ENCODE results near the gene TRIM65. TPM values are rescaled to one million over a fixed set of nuclear protein-coding genes. Genes with fewer than 3 reads are reported as not detected.

TRIM65 gene
- total and polyA plus RNA-seq, 5 experiments from 2014 or later = 13.4 to 40.9 (median 31.8) TPM

DNA sequence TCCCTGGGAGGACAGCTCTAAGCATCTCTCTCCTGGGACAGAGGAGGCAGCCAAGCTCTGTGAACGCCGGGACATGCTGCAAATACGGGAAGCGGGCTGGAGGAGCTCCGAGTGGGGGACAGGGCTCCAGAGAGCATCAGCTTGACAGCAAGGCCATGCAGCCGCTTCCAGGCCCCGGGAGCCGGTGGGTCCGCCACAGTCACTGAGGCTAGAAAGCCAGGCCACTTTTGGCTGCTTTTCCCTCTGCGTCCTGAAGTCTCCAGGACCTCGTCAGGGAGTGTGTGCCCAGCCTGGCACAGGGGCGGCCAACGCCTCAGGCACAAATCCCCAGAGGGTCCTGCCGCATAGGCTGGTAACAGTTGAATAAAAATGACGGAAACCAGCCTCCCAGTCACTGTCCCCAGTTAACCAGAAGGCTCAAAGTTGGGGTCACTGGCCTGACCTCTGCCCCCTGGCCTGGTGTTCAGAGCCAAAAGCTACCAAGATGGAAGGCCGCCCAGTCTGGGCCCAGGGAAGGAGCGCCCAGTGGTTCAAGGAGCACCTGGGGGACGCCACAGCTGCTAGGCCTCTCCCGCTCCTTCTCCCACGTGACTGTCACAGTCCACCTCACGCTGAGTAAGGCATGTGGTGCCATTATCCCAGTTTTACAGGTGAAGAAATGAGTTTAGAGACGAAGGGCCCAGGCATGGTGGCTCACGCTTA, 3.2 kb upstream of the TRIM65 start:
- POLR2A ChIA-PET = interaction anchor here (0.5 to 9.7 kb wide), 7 partner anchors 9 to 500 kb away, joined by 3 to 192 read pairs (median 3); partner anchors contain the start of genes TRIM47 and WBP2
- peaks cover 12 to 29% (median 24%) of the 10 kb centered on the region in 4 donors for H3K4me1 Mint-ChIP-seq
- no peaks in the 10 kb centered on the region for H3K9me3 Mint-ChIP-seq
- no peak for ATAC-seq
- H3K27ac Mint-ChIP-seq = peak overlapping the region in 2 of 10 donors; percentile 41 to 82
- H3K36me3 Mint-ChIP-seq = peaks cover 0 to 37% (median 1%) of the 10 kb centered on the region in 3 donors
- no peak for DNase-seq
- H3K4me3 Mint-ChIP-seq = peak overlapping the region in 1 of 10 donors; percentile 30
- no peaks in the 10 kb centered on the region for H3K27me3 Mint-ChIP-seq

DNA sequence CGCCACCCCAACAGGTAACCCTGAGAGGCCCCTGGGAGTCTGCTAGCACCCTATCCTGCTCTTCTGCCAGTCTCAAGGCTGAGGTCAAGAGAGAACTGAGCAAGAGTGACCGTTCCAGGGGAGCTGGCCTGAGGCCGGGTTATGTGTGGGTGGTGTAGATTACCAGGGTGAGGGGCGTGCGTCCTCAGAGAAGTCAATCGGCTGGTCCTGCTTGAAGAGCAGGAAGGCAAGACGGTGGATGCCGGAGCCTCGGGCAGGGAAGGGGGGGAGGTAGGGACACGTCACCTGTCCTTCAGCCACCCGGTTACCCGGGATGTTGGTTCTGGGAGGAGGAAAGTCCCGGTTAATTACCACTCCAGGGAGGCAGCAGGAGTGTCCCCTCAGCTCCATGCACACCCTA, 2.6 kb upstream of the TRIM65 start:
- POLR2A ChIA-PET = interaction anchor here (0.5 to 9.7 kb wide), 6 partner anchors 10 to 500 kb away, joined by 3 to 192 read pairs (median 3); partner anchors contain the start of genes TRIM47 and WBP2
- peak overlapping the region in 1 of 10 donors; percentile 45 for H3K4me3 Mint-ChIP-seq
- H3K4me1 Mint-ChIP-seq = peaks cover 14 to 31% (median 25%) of the 10 kb centered on the region in 4 donors
- H3K9me3 Mint-ChIP-seq = no peaks in the 10 kb centered on the region
- peak overlapping the region in 2 of 10 donors; percentile 41 to 82 for H3K27ac Mint-ChIP-seq
- ATAC-seq (no peak), DNase-seq (no peak)
- H3K36me3 Mint-ChIP-seq = peaks cover 0 to 37% (median 1%) of the 10 kb centered on the region in 3 donors
- H3K27me3 Mint-ChIP-seq = no peaks in the 10 kb centered on the region

GRCh38 chr17:75898791-75899190, 2.0 kb upstream of the TRIM65 start:
- ATAC-seq (no peak), DNase-seq (no peak)
- Mint-ChIP-seq H3K27me3 (no peaks in the 10 kb centered on the region), H3K4me1 (peaks cover 17 to 33% (median 26%) of the 10 kb centered on the region in 4 donors), H3K4me3 (peak overlapping the region in 3 of 10 donors; percentile 1 to 75 (median 43)), H3K27ac (peak overlapping the region in 1 of 10 donors; percentile 34), H3K36me3 (peaks cover 0 to 37% (median 1%) of the 10 kb centered on the region in 3 donors), H3K9me3 (no peaks in the 10 kb centered on the region)
- POLR2A ChIA-PET = interaction anchor here (1.5 to 9.7 kb wide), 3 partner anchors 21 to 122 kb away, joined by 3 to 192 read pairs (median 108); partner anchors contain the start of genes TRIM47 and WBP2

DNA sequence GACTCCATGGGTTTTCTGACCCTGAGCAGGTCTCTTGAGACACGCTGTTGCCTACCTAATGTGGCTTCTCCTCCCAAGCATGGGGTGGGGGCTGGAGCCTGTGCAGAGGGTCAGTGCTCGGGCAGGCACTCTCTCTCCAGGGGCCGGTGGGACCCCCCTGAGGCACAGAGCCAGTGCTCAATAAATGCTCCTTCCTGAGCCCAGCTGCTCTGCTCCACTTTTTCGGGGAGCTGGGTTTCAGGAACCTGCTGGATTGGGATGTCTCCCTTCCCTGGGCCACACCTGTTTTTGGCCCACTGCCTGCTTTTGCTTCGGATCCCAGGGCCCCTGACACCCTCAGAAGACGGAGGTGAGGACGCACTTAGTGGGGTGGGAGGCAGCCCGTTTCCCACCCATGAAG, 1.3 kb upstream of the TRIM65 start:
- POLR2A ChIA-PET = interaction anchor here (0.6 to 9.7 kb wide), 6 partner anchors 7 to 629 kb away, joined by 4 to 192 read pairs (median 21); partner anchors contain the start of genes MRPL38, PRPSAP1, TRIM47 and UNC13D
- H3K4me3 Mint-ChIP-seq = peak overlapping the region in 9 of 10 donors; percentile 67 to 87 (median 76)
- H3K9me3 Mint-ChIP-seq = no peaks in the 10 kb centered on the region
- H3K36me3 Mint-ChIP-seq = peaks cover 0 to 37% (median 1%) of the 10 kb centered on the region in 3 donors
- DNase-seq (no peak), ATAC-seq (no peak)
- H3K27ac Mint-ChIP-seq = peak overlapping the region in 7 of 10 donors; percentile 11 to 87 (median 77)
- H3K4me1 Mint-ChIP-seq = peaks cover 19 to 30% (median 26%) of the 10 kb centered on the region in 4 donors
- no peaks in the 10 kb centered on the region for H3K27me3 Mint-ChIP-seq

GRCh38 chr17:75897160-75898019, 639 bp upstream of the TRIM65 start:
- Mint-ChIP-seq H3K27ac (peak overlapping the region; percentile 40 to 87 (median 78)), H3K4me1 (peaks cover 19 to 28% (median 26%) of the 10 kb centered on the region in 4 donors), H3K27me3 (no peaks in the 10 kb centered on the region), H3K36me3 (peaks cover 0 to 36% (median 1%) of the 10 kb centered on the region in 3 donors), H3K9me3 (no peaks in the 10 kb centered on the region), H3K4me3 (peak overlapping the region; percentile 67 to 87 (median 76))
- DNase-seq (no peak), ATAC-seq (no peak)
- POLR2A ChIA-PET = interaction anchor here (1.0 to 9.7 kb wide), 20 partner anchors 8 to 456 kb away, joined by 3 to 192 read pairs (median 8); partner anchors contain the start of genes FBF1, GALK1, MRPL38 and PRPSAP1

- H3K36me3 Mint-ChIP-seq = peaks cover 0 to 31% (median 1%) of the 10 kb centered on the region in 3 donors
- DNase-seq = no peak
Observed at GRCh38 chr17:75895370-75896155, 1.2 kb downstream of the TRIM65 start.

GRCh38 chr17:75894049-75894733, 2.6 kb downstream of the TRIM65 start:
- Mint-ChIP-seq H3K4me3 (peak overlapping the region in 9 of 10 donors; percentile 16 to 71 (median 44)), H3K4me1 (peaks cover 19 to 30% (median 26%) of the 10 kb centered on the region in 4 donors), H3K9me3 (no peaks in the 10 kb centered on the region), H3K27ac (peak overlapping the region in 9 of 10 donors; percentile 28 to 91 (median 71)), H3K27me3 (no peaks in the 10 kb centered on the region), H3K36me3 (peaks cover 0 to 24% (median 1%) of the 10 kb centered on the region in 3 donors)
- DNase-seq (no peak), ATAC-seq (no peak)
- POLR2A ChIA-PET = interaction anchor here (1.1 to 9.7 kb wide), 5 partner anchors 9 to 129 kb away, joined by 3 to 192 read pairs (median 13); partner anchors contain the start of genes GALK1, TRIM47 and WBP2

More at GRCh38 chr17:75895370-75896155, 1.2 kb downstream of the TRIM65 start:
- peak overlapping the region; percentile 63 to 92 (median 86) for H3K27ac Mint-ChIP-seq
- POLR2A ChIA-PET = interaction anchor here (0.9 to 9.7 kb wide), 23 partner anchors 8 to 142 kb away, joined by 3 to 192 read pairs (median 8); partner anchors contain the start of genes GALK1, MRPL38, TRIM47 and UNC13D
- H3K9me3 Mint-ChIP-seq = no peaks in the 10 kb centered on the region
- H3K27me3 Mint-ChIP-seq = no peaks in the 10 kb centered on the region
- peak in 1 of 2 donors; percentile 1 for ATAC-seq
- peak overlapping the region; percentile 75 to 87 (median 82) for H3K4me3 Mint-ChIP-seq
- peaks cover 19 to 28% (median 26%) of the 10 kb centered on the region in 4 donors for H3K4me1 Mint-ChIP-seq

DNA sequence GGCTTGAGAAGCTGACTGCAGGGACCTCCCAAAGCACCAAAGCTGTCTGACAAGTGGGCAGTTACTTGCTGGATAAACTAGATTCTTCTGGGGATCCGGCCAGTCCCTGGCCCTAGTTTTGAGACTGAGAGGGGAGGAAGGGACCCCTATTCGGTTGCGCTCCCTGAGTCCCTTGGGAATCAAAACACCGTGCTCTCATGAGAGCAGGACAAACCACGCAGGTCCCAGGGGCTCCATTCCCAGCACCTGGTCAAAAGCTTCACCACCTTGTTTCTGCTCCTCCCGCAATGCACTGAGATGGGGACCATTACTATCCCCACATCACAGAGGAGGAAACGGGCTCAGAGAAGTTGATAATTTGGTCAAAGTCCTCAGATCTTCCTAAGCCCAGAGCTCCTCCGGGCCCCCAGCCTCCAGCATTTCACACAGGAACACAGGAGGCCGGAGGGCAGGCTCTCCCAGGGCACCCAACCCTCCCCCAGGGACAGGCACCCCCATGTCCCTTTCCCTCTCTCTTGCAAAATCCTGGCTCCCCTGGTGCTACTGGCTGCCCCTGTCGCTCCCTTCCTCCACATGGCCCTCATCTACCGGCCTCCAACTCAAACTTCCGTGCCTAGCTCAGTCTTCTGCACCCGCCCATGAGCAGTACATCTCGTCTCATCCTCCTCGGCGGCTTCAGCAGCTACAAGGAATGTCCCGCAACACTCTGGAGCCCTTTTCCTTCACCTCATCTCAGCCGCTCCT, 3.3 kb downstream of the TRIM65 start:
- peak overlapping the region in 9 of 10 donors; percentile 16 to 71 (median 44) for H3K4me3 Mint-ChIP-seq
- POLR2A ChIA-PET = interaction anchor here (1.4 to 9.7 kb wide), 3 partner anchors 15 to 129 kb away, joined by 4 to 192 read pairs (median 108); partner anchors contain the start of genes GALK1, TRIM47 and WBP2
- H3K36me3 Mint-ChIP-seq = peaks cover 0 to 17% (median 1%) of the 10 kb centered on the region in 3 donors
- ATAC-seq (no peak), DNase-seq (no peak)
- H3K4me1 Mint-ChIP-seq = peaks cover 19 to 30% (median 26%) of the 10 kb centered on the region in 4 donors
- no peaks in the 10 kb centered on the region for H3K9me3 Mint-ChIP-seq
- no peaks in the 10 kb centered on the region for H3K27me3 Mint-ChIP-seq
- H3K27ac Mint-ChIP-seq = peak overlapping the region in 9 of 10 donors; percentile 39 to 91 (median 71)

- Mint-ChIP-seq H3K4me1 (peaks cover 19 to 27% (median 26%) of the 10 kb centered on the region in 4 donors), H3K4me3 (no peak overlapping the region), H3K36me3 (peaks cover 0 to 12% (median 1%) of the 10 kb centered on the region in 3 donors), H3K27ac (peak overlapping the region in 1 of 10 donors; percentile 86), H3K27me3 (no peaks in the 10 kb centered on the region), H3K9me3 (no peaks in the 10 kb centered on the region)
- no peak for DNase-seq
- ATAC-seq = no peak
- POLR2A ChIA-PET = interaction anchor here (0.6 to 9.7 kb wide), 5 partner anchors 14 to 616 kb away, joined by 3 to 192 read pairs (median 3); partner anchors contain the start of genes GALK1, TRIM47 and WBP2
Observed at GRCh38 chr17:75892556-75893224, 4.1 kb downstream of the TRIM65 start.
